ACC112 (cell line): ENCODE measurements around the gene CTSW.

Experiments used
- H2AFZ ChIP-seq: fragments of 200-600 bp; sonication (generic); one replicate; pipeline ENCODE4 v1.6.0; 2017; ENCODE audit warnings: antibody characterized with exemption, low read length; ENCODE audit not compliant: unreplicated experiment
- H3K27ac ChIP-seq: fragments of 200-600 bp; sonication (generic); 2 replicates; pipeline ENCODE4 v1.5.1; 2014; ENCODE audit warnings: low read depth, mild to moderate bottlenecking, antibody characterized with exemption, low read length, moderate library complexity
- H3K27me3 ChIP-seq: fragments of 200-600 bp; sonication (generic); 2 replicates; pipeline ENCODE4 v1.6.1; 2014; ENCODE audit warnings: mild to moderate bottlenecking, antibody characterized with exemption, low read length, moderate library complexity, mixed read lengths; ENCODE audit not compliant: insufficient read depth
- H3K36me3 ChIP-seq: fragments of 200-600 bp; sonication (generic); 2 replicates; pipeline ENCODE4 v1.6.1; 2016; ENCODE audit warnings: mild to moderate bottlenecking, antibody characterized with exemption, low read length, moderate library complexity, mixed read lengths; ENCODE audit not compliant: insufficient read depth
- H3K4me1 ChIP-seq: fragments of 200-600 bp; sonication (generic); one replicate; pipeline ENCODE4 v1.6.1; 2016; ENCODE audit warnings: low read length, mixed read lengths; ENCODE audit not compliant: insufficient read depth, unreplicated experiment, control insufficient read depth
- H3K4me3 ChIP-seq: fragments of 200-600 bp; sonication (generic); 2 replicates; pipeline ENCODE4 v1.5.1; 2014; ENCODE audit warnings: mild to moderate bottlenecking, low read depth, low read length
- H3K79me2 ChIP-seq: fragments of 200-600 bp; sonication (generic); one replicate; pipeline ENCODE4 v1.6.0; 2016; ENCODE audit warnings: low read length; ENCODE audit not compliant: control insufficient read depth, unreplicated experiment, insufficient read depth

The CTSW gene

GRCh38 chr11:65919573-65920371 lies 40.1 kb downstream of the CTSW start:
- no peaks in the 10 kb centered on the region for H3K27me3 ChIP-seq
- H3K4me1 ChIP-seq = peaks cover 45% of the 10 kb centered on the region
- H3K27ac ChIP-seq = peak overlapping the region; percentile 62
- peaks cover 53% of the 10 kb centered on the region for H3K79me2 ChIP-seq
- H3K4me3 ChIP-seq = peak overlapping the region; percentile 96
- peaks cover 19% of the 10 kb centered on the region for H3K36me3 ChIP-seq
- peak overlapping the region; percentile 5 for H2AFZ ChIP-seq

DNA sequence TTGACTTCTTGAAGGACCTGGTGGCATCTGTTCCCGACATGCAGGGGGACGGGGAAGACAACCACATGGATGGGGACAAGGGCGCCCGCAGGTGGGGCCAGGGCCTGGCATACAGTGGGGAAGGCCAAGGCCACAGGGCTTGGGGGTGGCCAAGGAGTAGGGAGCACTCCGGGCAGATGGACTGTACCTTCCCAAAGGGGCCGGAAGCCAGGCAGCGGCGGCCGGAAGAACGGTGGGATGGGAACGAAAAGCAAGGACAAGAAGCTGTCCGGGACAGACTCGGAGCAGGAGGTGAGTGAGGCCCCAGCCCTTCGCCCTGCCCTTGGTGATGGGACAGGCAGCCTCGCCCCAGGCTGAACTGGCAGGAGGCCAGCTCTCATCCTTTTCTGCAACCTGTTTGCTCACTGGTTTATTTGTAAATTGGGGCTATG lies 40.8 kb downstream of the CTSW start:
- H2AFZ ChIP-seq = no peak overlapping the region
- H3K27me3 ChIP-seq = no peaks in the 10 kb centered on the region
- H3K36me3 ChIP-seq = peaks cover 19% of the 10 kb centered on the region
- peaks cover 39% of the 10 kb centered on the region for H3K4me1 ChIP-seq
- H3K4me3 ChIP-seq = peak overlapping the region; percentile 96
- peak overlapping the region; percentile 62; the same call in 1 of the 2 replicates for H3K27ac ChIP-seq
- peaks cover 53% of the 10 kb centered on the region for H3K79me2 ChIP-seq

GRCh38 chr11:65921033-65921555 lies 41.5 kb downstream of the CTSW start:
- H3K27ac ChIP-seq = 0 out of 2 replicates have a peak overlapping the region, but pooled peaks have one; percentile 29
- H3K27me3 ChIP-seq = no peaks in the 10 kb centered on the region
- peaks cover 53% of the 10 kb centered on the region for H3K79me2 ChIP-seq
- H2AFZ ChIP-seq = no peak overlapping the region
- H3K4me3 ChIP-seq = peak overlapping the region; percentile 96
- H3K36me3 ChIP-seq = peaks cover 19% of the 10 kb centered on the region
- peaks cover 34% of the 10 kb centered on the region for H3K4me1 ChIP-seq

DNA sequence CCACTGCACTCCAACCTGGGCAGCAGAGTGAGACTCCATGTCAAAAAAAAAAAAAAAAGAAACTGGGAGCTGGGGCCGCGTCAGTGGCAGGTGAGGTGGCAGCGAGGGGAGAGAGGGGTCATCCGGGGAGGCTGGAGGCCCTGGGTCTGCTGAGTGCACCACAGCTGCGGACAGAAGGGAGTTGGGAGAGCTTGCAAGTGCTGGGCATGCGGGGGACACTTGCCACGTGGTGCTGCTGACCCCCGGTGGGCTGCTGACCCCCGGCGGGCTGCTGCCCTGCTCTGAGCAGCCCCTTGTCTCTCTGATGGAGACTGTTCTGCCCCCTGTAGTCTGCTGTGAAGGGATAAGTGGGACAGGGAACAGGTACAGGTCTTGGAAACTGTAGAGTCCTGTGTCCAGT lies 42.2 kb downstream of the CTSW start:
- peaks cover 26% of the 10 kb centered on the region for H3K4me1 ChIP-seq

GRCh38 chr11:65922565-65922964 lies 42.9 kb downstream of the CTSW start:
- Histone ChIP-seq H3K36me3 (peaks cover 17% of the 10 kb centered on the region), H3K4me1 (peaks cover 21% of the 10 kb centered on the region), H3K27ac (no peak overlapping the region), H3K79me2 (peaks cover 43% of the 10 kb centered on the region), H2AFZ (no peak overlapping the region), H3K27me3 (no peaks in the 10 kb centered on the region), H3K4me3 (no peak overlapping the region)

More for the DNA sequence above, 42.2 kb downstream of the CTSW start:
- H3K79me2 ChIP-seq = peaks cover 49% of the 10 kb centered on the region
- peaks cover 19% of the 10 kb centered on the region for H3K36me3 ChIP-seq
- H3K4me3 ChIP-seq = no peak overlapping the region
- no peak overlapping the region for H2AFZ ChIP-seq
- H3K27ac ChIP-seq = no peak overlapping the region
- H3K27me3 ChIP-seq = no peaks in the 10 kb centered on the region

DNA sequence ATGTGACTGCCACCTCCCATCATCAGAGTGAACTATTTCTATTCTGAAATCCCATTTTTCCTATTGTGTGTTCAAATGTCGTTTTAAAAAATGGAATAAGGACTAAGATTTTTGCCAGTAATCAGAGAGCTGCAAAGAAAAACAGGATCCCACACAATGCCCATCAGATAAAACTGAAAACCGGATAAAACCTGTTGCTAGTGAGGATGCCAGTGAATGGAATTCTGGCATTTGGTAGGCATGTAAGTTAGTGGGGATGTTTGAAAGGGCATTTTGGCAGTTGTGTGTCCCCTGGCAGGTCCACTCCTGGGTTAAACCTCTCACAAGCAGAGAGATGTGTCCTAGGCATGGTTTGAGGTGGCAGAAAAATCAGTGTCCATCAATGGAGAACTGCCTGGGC lies 45.8 kb downstream of the CTSW start:
- Histone ChIP-seq H3K79me2 (peaks cover 20% of the 10 kb centered on the region), H3K36me3 (peaks cover 17% of the 10 kb centered on the region), H3K27me3 (no peaks in the 10 kb centered on the region), H3K4me3 (no peak overlapping the region), H2AFZ (no peak overlapping the region), H3K27ac (no peak overlapping the region), H3K4me1 (peaks cover 22% of the 10 kb centered on the region)

DNA sequence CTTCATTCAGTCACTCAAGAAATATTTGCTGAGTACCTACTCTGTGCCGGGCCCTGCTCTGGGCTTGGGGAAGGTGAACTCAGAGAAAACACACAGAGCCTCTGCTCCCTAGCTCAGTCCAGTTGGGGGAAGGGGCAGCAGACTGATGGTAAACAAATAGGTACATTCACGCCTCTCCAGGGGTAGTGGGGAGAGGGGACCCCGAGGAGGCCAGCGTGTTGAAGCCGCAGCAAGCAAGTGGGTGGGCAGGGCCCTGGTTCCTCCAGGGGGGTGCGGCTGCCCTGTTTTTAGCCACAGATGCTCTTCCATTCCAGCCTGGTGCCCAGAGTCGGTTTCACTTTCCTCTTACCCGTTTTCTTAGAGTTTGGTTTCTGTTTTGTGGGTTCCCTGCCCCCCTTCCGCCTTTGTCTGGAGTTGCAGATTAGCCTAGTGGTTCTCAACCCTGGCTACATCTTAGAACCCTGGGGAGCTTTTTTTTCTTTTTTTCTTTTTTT lies 48.3 kb downstream of the CTSW start:
- H3K27ac ChIP-seq = peak overlapping the region; percentile 47
- H2AFZ ChIP-seq = peak overlapping the region; percentile 50
- peaks cover 9% of the 10 kb centered on the region for H3K4me1 ChIP-seq
- H3K79me2 ChIP-seq = no peaks in the 10 kb centered on the region
- 0 out of 2 replicates have a peak, but pooled peaks cover 6% of the 10 kb centered on the region for H3K36me3 ChIP-seq
- H3K27me3 ChIP-seq = no peaks in the 10 kb centered on the region
- no peak overlapping the region for H3K4me3 ChIP-seq

GRCh38 chr11:65928667-65929066 lies 49.0 kb downstream of the CTSW start:
- H3K4me3 ChIP-seq = no peak overlapping the region
- H2AFZ ChIP-seq = no peak overlapping the region
- no peaks in the 10 kb centered on the region for H3K36me3 ChIP-seq
- no peaks in the 10 kb centered on the region for H3K79me2 ChIP-seq
- H3K27me3 ChIP-seq = no peaks in the 10 kb centered on the region
- H3K27ac ChIP-seq = peak overlapping the region; percentile 47; the same call in 1 of the 2 replicates
- peaks cover 9% of the 10 kb centered on the region for H3K4me1 ChIP-seq

GRCh38 chr11:65931773-65932557 lies 52.3 kb downstream of the CTSW start:
- Histone ChIP-seq H3K27me3 (no peaks in the 10 kb centered on the region), H3K27ac (no peak overlapping the region), H2AFZ (no peak overlapping the region), H3K4me1 (peaks cover 9% of the 10 kb centered on the region), H3K79me2 (no peaks in the 10 kb centered on the region), H3K4me3 (no peak overlapping the region), H3K36me3 (no peaks in the 10 kb centered on the region)

- H3K4me3 ChIP-seq = no peak overlapping the region
These were observed 52.9 kb downstream of the CTSW start for GRCh38 chr11:65932558-65932919.

More at GRCh38 chr11:65932558-65932919, 52.9 kb downstream of the CTSW start:
- Histone ChIP-seq H3K79me2 (no peaks in the 10 kb centered on the region), H3K36me3 (no peaks in the 10 kb centered on the region), H3K4me1 (peaks cover 7% of the 10 kb centered on the region), H3K27ac (no peak overlapping the region), H2AFZ (no peak overlapping the region), H3K27me3 (no peaks in the 10 kb centered on the region)
